GM12878 (cell line): ENCODE data around the gene PROSER2. TPM values are rescaled to one million over a fixed set of nuclear protein-coding genes. Genes with fewer than 3 reads are reported as not detected.

Source experiments
- ATAC-seq: fragments of 200-7000 bp; cut with Tn5 transposase; 3 replicates; pipeline ENCODE4 v1.9.1; 2020; ENCODE audit warnings: mild to moderate bottlenecking, moderate library complexity
- BruUV-seq: library from RNA; stranded (reverse); fragments of 400-500 nt; replicated peaks from 2 replicates; lab custom pipeline; 2021; lab: Mats Ljungman, UMichigan
- CTCF ChIA-PET: fragments of 300-600 bp; sonication (Branson Sonifier 250); formaldehyde crosslinking; extraction: SDS; loops from one replicate; lab custom pipeline; 2021; ENCODE audit warnings: inconsistent platforms; lab: Yijun Ruan, JAX
- POLR2A ChIA-PET: fragments of 350-600 bp; formaldehyde crosslinking; extraction: SDS; loops from one replicate; lab custom pipeline; 2021; ENCODE audit warnings: inconsistent platforms; lab: Charles Lee
- RAD21 ChIA-PET: fragments of 300-600 bp; sonication (Branson Sonifier 250); formaldehyde crosslinking; loops from one replicate; lab custom pipeline; 2023; ENCODE audit warnings: antibody characterized with exemption; ENCODE audit not compliant: unreplicated experiment; lab: Charles Lee
- SMC1A ChIA-PET: fragments of 300-600 bp; sonication (Branson Sonifier 250); formaldehyde crosslinking; loops from one replicate; lab custom pipeline; 2023; ENCODE audit not compliant: unreplicated experiment, uncharacterized antibody; lab: Charles Lee
- DNase-seq: peaks from one replicate; pipeline ENCODE4 v3.0.0-alpha.2; 2011; ENCODE audit warnings: low read depth, low spot score
- FAIRE-seq: peaks from 3 replicates; lab custom pipeline; 2011; peaks lifted over from hg19 to GRCh38; lab: Jason Lieb, UNC
- H2AFZ ChIP-seq: 2 replicates; pipeline ENCODE4 v1.6.0; 2011; ENCODE audit warnings: low read depth, low read length, control low read depth; ENCODE audit not compliant: control insufficient read depth
- H3K27ac ChIP-seq: 2 replicates; pipeline ENCODE4 v1.5.1; 2011; ENCODE audit warnings: control low read depth; ENCODE audit not compliant: control insufficient read depth, insufficient read depth
- H3K27me3 ChIP-seq, 2 experiments: replicated peaks in 1 of 2; 2 replicates each; pipeline versions ENCODE4 v1.6.0 to v1.6.1; 2011; ENCODE audit warnings: low read length in 1 of 2; ENCODE audit not compliant: control insufficient read depth in 2 of 2, insufficient read depth in 2 of 2
- H3K36me3 ChIP-seq, 2 experiments: 2 replicates each; pipeline ENCODE4 v1.5.1; 2011; ENCODE audit warnings: low read length in 1 of 2; ENCODE audit not compliant: control insufficient read depth in 2 of 2, insufficient read depth in 2 of 2
- H3K4me1 ChIP-seq: 2 replicates; pipeline ENCODE4 v1.6.1; 2011; ENCODE audit warnings: mild to moderate bottlenecking, low read length, moderate library complexity, mixed read lengths; ENCODE audit not compliant: control insufficient read depth, insufficient read depth
- H3K4me2 ChIP-seq: 2 replicates; pipeline ENCODE4 v1.6.0; 2011; ENCODE audit warnings: control low read depth; ENCODE audit not compliant: control insufficient read depth, insufficient read depth
- H3K4me3 ChIP-seq: fragments of 200-600 bp; sonication (generic); 2 replicates; pipeline ENCODE4 v1.5.1; 2016
- H3K79me2 ChIP-seq: 2 replicates; pipeline ENCODE4 v1.6.0; 2011; ENCODE audit warnings: low read length; ENCODE audit not compliant: control insufficient read depth, insufficient read depth
- H3K9ac ChIP-seq: 2 replicates; pipeline ENCODE4 v1.8.0; 2011; ENCODE audit warnings: low read length, control low read depth, mixed read lengths; ENCODE audit not compliant: control insufficient read depth, insufficient read depth
- H3K9me3 ChIP-seq: replicated peaks from 3 replicates; pipeline ENCODE4 v1.5.1; 2011; ENCODE audit warnings: mild to moderate bottlenecking, low read length; ENCODE audit not compliant: control insufficient read depth, insufficient read depth
- H4K20me1 ChIP-seq: 2 replicates; pipeline ENCODE4 v1.6.0; 2011; ENCODE audit not compliant: control insufficient read depth, insufficient read depth
- ELK1 ChIP-seq: IDR thresholded peaks from 2 replicates; pipeline ENCODE4 v1.6.1; 2012; ENCODE audit warnings: low read depth, low read length, improper control_type of control experiment
- EP300 ChIP-seq, 2 experiments: fragments of 150-350 bp in 1 of 2; IDR thresholded peaks; 2 replicates each; pipeline ENCODE4 v1.6.1; 2011 to 2012; ENCODE audit warnings: low read depth in 2 of 2, low read length in 2 of 2, borderline replicate concordance in 1 of 2, improper control_type of control experiment in 1 of 2, inconsistent platforms in 1 of 2; ENCODE audit not compliant: control insufficient read depth in 1 of 2
- IRF4 ChIP-seq: IDR thresholded peaks from 2 replicates; pipeline ENCODE4 v1.6.1; 2011; ENCODE audit warnings: low read depth, low read length
- MTA2 ChIP-seq: fragments of 450-650 bp; IDR thresholded peaks from 2 replicates; pipeline ENCODE4 v1.6.1; 2016; ENCODE audit warnings: low read depth, mild to moderate bottlenecking, moderate library complexity
- NR2C1 ChIP-seq: fragments of 450-650 bp; IDR thresholded peaks from 2 replicates; pipeline ENCODE4 v1.6.1; 2017; ENCODE audit warnings: antibody characterized with exemption, mild to moderate bottlenecking, moderate library complexity
- NR2C2 ChIP-seq: IDR thresholded peaks from 2 replicates; pipeline ENCODE4 v1.6.1; 2011; ENCODE audit warnings: borderline replicate concordance, low read depth; ENCODE audit not compliant: control insufficient read depth, insufficient read length
- PML ChIP-seq: IDR thresholded peaks from 2 replicates; pipeline ENCODE4 v1.6.1; 2012; ENCODE audit warnings: low read length, inconsistent platforms
- SUZ12 ChIP-seq: fragments of 200-600 bp; sonication (generic); IDR thresholded peaks from one replicate; pipeline ENCODE4 v1.6.1; 2018; ENCODE audit warnings: antibody characterized with exemption, mild to moderate bottlenecking; ENCODE audit not compliant: unreplicated experiment
- TAF1 ChIP-seq: IDR thresholded peaks from 2 replicates; pipeline ENCODE4 v1.6.1; 2011; ENCODE audit warnings: mild to moderate bottlenecking, low read depth, low read length, borderline replicate concordance
- ZBED1 ChIP-seq: IDR thresholded peaks from 2 replicates; pipeline ENCODE4 v1.6.1; 2016; ENCODE audit warnings: borderline replicate concordance
- WGBS: methylation state at CpG from one replicate; pipeline ENCODE4 v1.1.6; 2016; ENCODE audit warnings: low lambda C conversion rate; ENCODE audit not compliant: insufficient replicate concordance, insufficient coverage; ENCODE audit errors: missing lambda C conversion rate; 5-methylcytosine and 5-hydroxymethylcytosine counted together
- in situ Hi-C: fragments of 300-500 bp; cut with MboI; formaldehyde crosslinking; loops from 9 replicates; pipeline ENCODE4 v1.14.3; 2018; ENCODE audit warnings: mixed read lengths
- intact Hi-C: fragments of 100-400 bp; cut with micrococcal nuclease; formaldehyde crosslinking; loops from one replicate; pipeline ENCODE4 v1.14.2; 2022; ENCODE audit not compliant: unreplicated experiment
- polyA plus RNA-seq, 11 experiments: library from polyadenylated mRNA; depleted of rRNA in 4 of 11; unstranded in 6 of 11; stranded (reverse) in 5 of 11; fragments of >200 nt; fragmentation: Nextera tagmentation in 4 of 11; fragmentation: Illumina TruSeq in 1 of 11; extraction: Ambion mirVana in 4 of 11; extraction: Trizol in 1 of 11; gene quantifications; 1 replicate in 1 of 11; 2 replicates in 10 of 11; pipeline versions ENCODE4 v1.2.1 to v1.2.3, GENCODE V29; 2011 to 2016; ENCODE audit warnings: inconsistent platforms in 2 of 11, missing spikeins in 2 of 11, low read depth in 1 of 11
- total RNA-seq, 4 experiments: library from RNA; depleted of rRNA in 3 of 4; stranded (reverse); fragments of >200 nt in 3 of 4; fragmentation: Illumina TruSeq in 1 of 4; extraction: Trizol in 1 of 4; gene quantifications; 2 replicates each; pipeline versions ENCODE4 v1.2.1 to v1.2.3, GENCODE V29; 2013 to 2021
- TF ChIP-seq, protein P1 (sequence below): fragments of 450-650 bp; IDR thresholded peaks from 2 replicates; pipeline ENCODE4 v1.6.1; 2016; ENCODE audit warnings: mild to moderate bottlenecking, moderate library complexity, borderline replicate concordance
- TF ChIP-seq, protein P2 (sequence below): fragments of 450-650 bp; formaldehyde crosslinking; IDR thresholded peaks from 2 replicates; pipeline ENCODE4 v1.4.0; 2020; ENCODE audit warnings: mild to moderate bottlenecking, moderate library complexity
- TF ChIP-seq, protein P3 (sequence below): IDR thresholded peaks from 2 replicates; pipeline ENCODE4 v1.6.1; 2011; ENCODE audit warnings: borderline replicate concordance, low read depth, mild to moderate bottlenecking, moderate library complexity, low read length; ENCODE audit not compliant: insufficient read depth, poor library complexity, severe bottlenecking

Gene PROSER2
- total and polyA plus RNA-seq, 10 of the 15 experiments (the other 5 are each of a cell fraction or from before 2014, with no cell fraction given) = 0.04 to 0.25 (median 0.07) TPM; not detected in 6

GRCh38 chr10:11831520-11831951 lies 8.4 kb downstream of the PROSER2 start:
- in situ Hi-C loops (no loop called here), intact Hi-C loops (no loop called here)
- ChIA-PET RAD21 (no interaction called here), CTCF (interaction anchor here (0.7 to 4.1 kb wide), 4 partner anchors 12 to 156 kb away, joined by 3 to 13 read pairs (median 4); no protein-coding TSS in a partner anchor), POLR2A (no interaction called here), SMC1A (no interaction called here)
- FAIRE-seq (no peak), DNase-seq (no peak), ATAC-seq (no peak)
- Histone ChIP-seq H3K9me3 (no peaks in the 10 kb centered on the region), H3K4me1 (no peaks in the 10 kb centered on the region), H3K27ac (no peak overlapping the region), H3K4me2 (no peak overlapping the region), H3K9ac (no peak overlapping the region), H4K20me1 (no peaks in the 10 kb centered on the region), H3K36me3 (no peaks in the 10 kb centered on the region), H3K27me3 (no peaks in the 10 kb centered on the region; a peak in 1 of 4 replicates), H2AFZ (no peak overlapping the region), H3K79me2 (no peaks in the 10 kb centered on the region), H3K4me3 (no peak overlapping the region)
- no TSS peak for BruUV-seq
- 56% methylated on average over 7 of the region's 7 CpGs for WGBS
- TF ChIP-seq IRF4 (no peak), MTA2 (no peak), TAF1 (no peak), PML (no peak), NR2C2 (no peak), NR2C1 (no peak), EP300 (IDR thresholded peaks at IDR 0.05; ENCODE audit: borderline replicate concordance in 1 of 2, control insufficient read depth in 1 of 2, low read depth in 2 of 2, low read length in 2 of 2) (no peak), SUZ12 (no peak), ZBED1 (no peak), ELK1 (no peak)
- TF ChIP-seq, protein P1, sequence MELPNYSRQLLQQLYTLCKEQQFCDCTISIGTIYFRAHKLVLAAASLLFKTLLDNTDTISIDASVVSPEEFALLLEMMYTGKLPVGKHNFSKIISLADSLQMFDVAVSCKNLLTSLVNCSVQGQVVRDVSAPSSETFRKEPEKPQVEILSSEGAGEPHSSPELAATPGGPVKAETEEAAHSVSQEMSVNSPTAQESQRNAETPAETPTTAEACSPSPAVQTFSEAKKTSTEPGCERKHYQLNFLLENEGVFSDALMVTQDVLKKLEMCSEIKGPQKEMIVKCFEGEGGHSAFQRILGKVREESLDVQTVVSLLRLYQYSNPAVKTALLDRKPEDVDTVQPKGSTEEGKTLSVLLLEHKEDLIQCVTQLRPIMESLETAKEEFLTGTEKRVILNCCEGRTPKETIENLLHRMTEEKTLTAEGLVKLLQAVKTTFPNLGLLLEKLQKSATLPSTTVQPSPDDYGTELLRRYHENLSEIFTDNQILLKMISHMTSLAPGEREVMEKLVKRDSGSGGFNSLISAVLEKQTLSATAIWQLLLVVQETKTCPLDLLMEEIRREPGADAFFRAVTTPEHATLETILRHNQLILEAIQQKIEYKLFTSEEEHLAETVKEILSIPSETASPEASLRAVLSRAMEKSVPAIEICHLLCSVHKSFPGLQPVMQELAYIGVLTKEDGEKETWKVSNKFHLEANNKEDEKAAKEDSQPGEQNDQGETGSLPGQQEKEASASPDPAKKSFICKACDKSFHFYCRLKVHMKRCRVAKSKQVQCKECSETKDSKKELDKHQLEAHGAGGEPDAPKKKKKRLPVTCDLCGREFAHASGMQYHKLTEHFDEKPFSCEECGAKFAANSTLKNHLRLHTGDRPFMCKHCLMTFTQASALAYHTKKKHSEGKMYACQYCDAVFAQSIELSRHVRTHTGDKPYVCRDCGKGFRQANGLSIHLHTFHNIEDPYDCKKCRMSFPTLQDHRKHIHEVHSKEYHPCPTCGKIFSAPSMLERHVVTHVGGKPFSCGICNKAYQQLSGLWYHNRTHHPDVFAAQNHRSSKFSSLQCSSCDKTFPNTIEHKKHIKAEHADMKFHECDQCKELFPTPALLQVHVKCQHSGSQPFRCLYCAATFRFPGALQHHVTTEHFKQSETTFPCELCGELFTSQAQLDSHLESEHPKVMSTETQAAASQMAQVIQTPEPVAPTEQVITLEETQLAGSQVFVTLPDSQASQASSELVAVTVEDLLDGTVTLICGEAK = no peak
- TF ChIP-seq, protein P2, sequence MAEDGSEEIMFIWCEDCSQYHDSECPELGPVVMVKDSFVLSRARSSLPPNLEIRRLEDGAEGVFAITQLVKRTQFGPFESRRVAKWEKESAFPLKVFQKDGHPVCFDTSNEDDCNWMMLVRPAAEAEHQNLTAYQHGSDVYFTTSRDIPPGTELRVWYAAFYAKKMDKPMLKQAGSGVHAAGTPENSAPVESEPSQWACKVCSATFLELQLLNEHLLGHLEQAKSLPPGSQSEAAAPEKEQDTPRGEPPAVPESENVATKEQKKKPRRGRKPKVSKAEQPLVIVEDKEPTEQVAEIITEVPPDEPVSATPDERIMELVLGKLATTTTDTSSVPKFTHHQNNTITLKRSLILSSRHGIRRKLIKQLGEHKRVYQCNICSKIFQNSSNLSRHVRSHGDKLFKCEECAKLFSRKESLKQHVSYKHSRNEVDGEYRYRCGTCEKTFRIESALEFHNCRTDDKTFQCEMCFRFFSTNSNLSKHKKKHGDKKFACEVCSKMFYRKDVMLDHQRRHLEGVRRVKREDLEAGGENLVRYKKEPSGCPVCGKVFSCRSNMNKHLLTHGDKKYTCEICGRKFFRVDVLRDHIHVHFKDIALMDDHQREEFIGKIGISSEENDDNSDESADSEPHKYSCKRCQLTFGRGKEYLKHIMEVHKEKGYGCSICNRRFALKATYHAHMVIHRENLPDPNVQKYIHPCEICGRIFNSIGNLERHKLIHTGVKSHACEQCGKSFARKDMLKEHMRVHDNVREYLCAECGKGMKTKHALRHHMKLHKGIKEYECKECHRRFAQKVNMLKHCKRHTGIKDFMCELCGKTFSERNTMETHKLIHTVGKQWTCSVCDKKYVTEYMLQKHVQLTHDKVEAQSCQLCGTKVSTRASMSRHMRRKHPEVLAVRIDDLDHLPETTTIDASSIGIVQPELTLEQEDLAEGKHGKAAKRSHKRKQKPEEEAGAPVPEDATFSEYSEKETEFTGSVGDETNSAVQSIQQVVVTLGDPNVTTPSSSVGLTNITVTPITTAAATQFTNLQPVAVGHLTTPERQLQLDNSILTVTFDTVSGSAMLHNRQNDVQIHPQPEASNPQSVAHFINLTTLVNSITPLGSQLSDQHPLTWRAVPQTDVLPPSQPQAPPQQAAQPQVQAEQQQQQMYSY (CRISPR knock-in tag) = no peak
- TF ChIP-seq, protein P3, sequence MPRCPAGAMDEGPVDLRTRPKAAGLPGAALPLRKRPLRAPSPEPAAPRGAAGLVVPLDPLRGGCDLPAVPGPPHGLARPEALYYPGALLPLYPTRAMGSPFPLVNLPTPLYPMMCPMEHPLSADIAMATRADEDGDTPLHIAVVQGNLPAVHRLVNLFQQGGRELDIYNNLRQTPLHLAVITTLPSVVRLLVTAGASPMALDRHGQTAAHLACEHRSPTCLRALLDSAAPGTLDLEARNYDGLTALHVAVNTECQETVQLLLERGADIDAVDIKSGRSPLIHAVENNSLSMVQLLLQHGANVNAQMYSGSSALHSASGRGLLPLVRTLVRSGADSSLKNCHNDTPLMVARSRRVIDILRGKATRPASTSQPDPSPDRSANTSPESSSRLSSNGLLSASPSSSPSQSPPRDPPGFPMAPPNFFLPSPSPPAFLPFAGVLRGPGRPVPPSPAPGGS = no peak
